HK-2 (cell line): Measurements from ENCODE around the gene MED27.

Experiments used
- DNase-seq: peaks from one replicate; pipeline ENCODE4 v3.0.0-alpha.2; 2018; ENCODE audit not compliant: unreplicated experiment

The MED27 gene

GRCh38 chr9:131999692-132000551, 79.7 kb downstream of the MED27 start:
- peak; percentile 10 for DNase-seq

GRCh38 chr9:131997779-131998178, 81.9 kb downstream of the MED27 start:
- DNase-seq = no peak

- no peak for DNase-seq
These were observed 82.6 kb downstream of the MED27 start for GRCh38 chr9:131997076-131997475.

DNA sequence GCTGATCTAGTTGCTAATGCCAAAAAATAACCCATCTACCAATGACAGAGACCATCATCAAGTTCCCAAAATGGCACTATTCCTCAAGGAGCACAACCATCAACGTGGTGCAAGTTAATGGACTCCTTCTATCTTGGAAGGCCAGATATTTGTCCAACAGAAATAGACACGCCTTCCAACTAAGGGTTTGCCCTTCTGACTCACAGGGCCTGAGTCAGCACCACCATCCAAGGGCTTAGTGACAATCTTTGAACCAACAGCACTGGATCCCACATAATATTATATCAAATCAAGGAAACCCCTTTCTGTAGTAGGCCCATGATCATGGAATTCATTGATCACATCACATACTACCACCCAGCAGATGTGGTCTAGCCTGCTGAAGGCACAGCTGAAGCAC, 84.3 kb downstream of the MED27 start:
- peak; percentile 17 for DNase-seq

- no peak for DNase-seq
These were observed 85.1 kb downstream of the MED27 start for GRCh38 chr9:131994364-131995125.

DNA sequence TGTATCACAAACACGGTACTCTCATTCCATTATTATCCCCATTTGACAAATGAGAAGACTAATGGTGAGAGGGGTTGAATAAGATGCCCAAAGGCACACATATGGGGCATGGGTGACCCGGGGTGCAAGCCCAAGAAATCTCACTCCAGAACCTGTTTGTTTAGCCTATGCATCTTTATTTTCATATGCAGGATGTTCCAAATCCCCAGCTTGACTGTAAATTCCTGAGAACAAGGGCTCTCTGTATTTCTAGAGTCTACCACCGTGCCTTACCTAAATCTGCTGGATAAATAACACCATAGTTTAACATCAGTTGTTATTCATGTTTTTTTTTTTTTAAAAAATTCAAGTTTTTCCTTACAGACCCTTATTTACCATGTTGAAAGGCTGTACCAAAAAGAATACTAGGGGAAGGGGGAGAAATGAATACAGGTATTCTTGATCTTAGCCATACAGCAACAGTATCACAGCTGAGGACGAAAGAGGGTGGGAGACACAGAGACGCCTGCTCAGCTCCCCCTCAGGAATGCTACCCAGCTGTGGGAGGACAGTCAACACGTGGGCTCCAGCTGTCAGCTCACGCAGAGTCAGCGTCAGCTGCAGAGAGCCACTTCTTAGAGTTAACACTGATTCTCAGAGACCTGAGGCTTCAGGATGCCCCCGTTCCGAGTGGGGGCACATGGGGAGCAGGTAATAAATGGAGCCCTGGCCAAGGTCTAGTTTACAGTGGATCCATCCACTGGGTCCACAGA, 86.6 kb downstream of the MED27 start:
- no peak for DNase-seq

DNA sequence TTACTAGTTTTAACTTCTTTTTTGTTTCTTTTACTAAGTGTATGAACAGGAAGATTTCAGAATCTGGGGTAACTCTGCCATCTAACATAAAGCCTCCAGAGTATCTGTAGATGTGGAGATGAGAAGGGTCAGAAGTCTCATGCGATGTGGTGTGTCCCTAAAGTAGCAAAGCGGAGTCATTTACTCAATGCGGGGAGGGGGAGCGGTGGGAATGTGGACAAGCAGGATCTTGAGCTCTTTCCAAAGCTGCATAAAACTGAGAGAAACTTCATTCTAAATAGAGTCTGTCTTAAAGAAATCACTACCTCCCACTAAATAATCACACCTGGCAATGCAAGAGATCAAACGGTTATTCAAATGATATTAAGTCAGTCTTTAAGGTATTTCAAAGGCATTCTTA, 92.4 kb downstream of the MED27 start:
- DNase-seq = no peak

- no peak for DNase-seq
These were observed 93.1 kb downstream of the MED27 start for GRCh38 chr9:131986576-131986975.

- DNase-seq = no peak
These were observed 93.6 kb downstream of the MED27 start for GRCh38 chr9:131986089-131986488.

GRCh38 chr9:131984564-131984963, 95.1 kb downstream of the MED27 start:
- no peak for DNase-seq

DNA sequence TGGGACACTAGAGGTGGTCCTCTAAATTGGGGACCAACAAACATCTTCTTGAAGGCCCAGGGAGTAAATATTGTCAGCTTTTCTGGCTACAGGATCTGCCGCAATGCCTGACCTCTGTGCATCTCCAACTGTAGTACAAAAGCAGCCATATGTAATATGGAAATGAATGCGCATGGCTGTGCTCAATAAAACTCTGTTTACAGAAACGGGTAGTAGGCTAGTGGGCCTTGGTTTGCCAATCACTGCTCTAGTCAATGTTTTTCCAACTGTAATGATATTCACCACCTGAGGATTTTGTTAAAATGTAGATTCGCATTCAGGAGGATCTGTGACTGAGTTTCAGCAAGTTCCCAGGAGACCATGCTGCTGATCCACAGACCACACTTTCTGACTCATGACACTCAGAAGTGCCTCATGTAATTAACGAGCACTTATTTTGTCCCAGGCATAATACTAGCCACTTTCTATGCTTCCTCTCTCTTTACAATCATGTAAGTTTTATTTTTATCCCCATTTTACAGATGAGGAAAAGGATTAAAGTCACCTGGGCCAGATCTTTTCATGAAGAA, 96.9 kb downstream of the MED27 start:
- DNase-seq = no peak

- no peak for DNase-seq
These were observed 97.6 kb downstream of the MED27 start for GRCh38 chr9:131982102-131982501.

- DNase-seq = no peak
These were observed 98.4 kb downstream of the MED27 start for GRCh38 chr9:131981116-131981776.

- DNase-seq = no peak
These were observed 99.2 kb downstream of the MED27 start for GRCh38 chr9:131980267-131981016.

- no peak for DNase-seq
These were observed 102.4 kb downstream of the MED27 start for GRCh38 chr9:131977109-131977838.

GRCh38 chr9:131976157-131977108, 103.2 kb downstream of the MED27 start:
- DNase-seq = no peak

GRCh38 chr9:131972889-131973288, 106.8 kb downstream of the MED27 start:
- no peak for DNase-seq

- no peak for DNase-seq
These were observed 108.1 kb downstream of the MED27 start for GRCh38 chr9:131971482-131972074.
